Measurements from ENCODE around the gene UPP2.

DNA sequence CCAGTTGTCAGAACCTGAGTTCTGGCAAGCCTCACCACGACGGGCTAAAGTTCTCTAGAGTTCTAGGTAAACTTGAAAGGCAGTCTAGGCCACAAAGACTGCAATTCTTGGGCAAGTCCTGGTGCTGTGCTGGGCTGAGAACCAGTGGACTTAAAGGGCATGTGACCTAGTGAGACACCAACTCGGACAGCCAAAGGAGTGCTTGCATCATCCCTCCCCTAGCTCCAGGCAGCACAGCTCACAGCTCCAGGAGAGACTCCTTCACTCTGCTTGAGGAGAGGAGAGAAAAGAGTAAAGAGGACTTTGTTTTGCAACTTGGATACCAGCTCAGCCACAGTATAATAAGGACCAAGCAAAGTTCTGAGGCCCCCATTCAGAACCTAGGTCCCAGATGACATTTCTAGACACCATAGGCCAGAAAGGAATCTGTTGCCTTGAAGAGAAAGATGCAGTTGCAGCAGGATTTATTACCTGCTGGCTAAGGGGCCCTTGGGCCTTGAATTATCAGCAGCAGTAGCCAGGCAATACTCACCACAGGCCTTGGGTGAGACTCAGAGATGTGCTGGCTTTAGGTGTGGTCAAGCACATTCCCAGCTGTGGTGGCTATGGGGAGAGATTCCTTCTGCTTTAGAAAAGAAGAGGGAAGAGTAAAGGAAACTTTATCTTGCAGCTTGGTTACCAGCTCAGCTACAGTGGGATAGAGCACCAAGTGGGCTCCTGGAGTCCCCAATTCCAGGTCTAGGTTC, 51.8 kb downstream of the UPP2 start:
- TF ChIP-seq POLR2A (IDR thresholded peaks at IDR 0.05; ENCODE audit: control extremely low read depth in 1 of 2, low read depth in 2 of 2, low read length in 2 of 2) (no peak), JUN (IDR thresholded peaks at IDR 0.05; ENCODE audit: low read depth, low read length) (no peak), CTCF (IDR thresholded peaks at IDR 0.05; ENCODE audit: control extremely low read depth in 1 of 3, insufficient read depth in 1 of 3, low read depth in 1 of 3, low read length in 3 of 3) (no peak), JUND (IDR thresholded peaks at IDR 0.05; ENCODE audit: low read length) (no peak), ZNF274 (IDR thresholded peaks at IDR 0.05; ENCODE audit: borderline replicate concordance, extremely low read depth, low read length) (no peak), EZH2 (IDR thresholded peaks at IDR 0.05; ENCODE audit: low read depth, low read length, severe bottlenecking) (no peak), BRCA1 (IDR thresholded peaks at IDR 0.05; ENCODE audit: low read depth, low read length) (no peak), MAFK (IDR thresholded peaks at IDR 0.05; ENCODE audit: low read depth, low read length) (no peak), EP300 (IDR thresholded peaks at IDR 0.05; ENCODE audit: borderline replicate concordance in 1 of 2, low read depth in 2 of 2, low read length in 2 of 2) (no peak)
